H1 (cell line): Measurements from ENCODE around the gene PCDHGB6. TPM values are rescaled to one million over a fixed set of nuclear protein-coding genes. Genes with fewer than 3 reads are reported as not detected.

Source experiments
- CTCF ChIA-PET: fragments of 300-600 bp; sonication (Branson Sonifier 250); formaldehyde crosslinking; loops from one replicate; lab custom pipeline; 2021; ENCODE audit not compliant: partially characterized antibody; lab: Charles Lee
- POLR2A ChIA-PET: fragments of 300-600 bp; sonication (Branson Sonifier 250); formaldehyde crosslinking; loops from one replicate; lab custom pipeline; 2021; ENCODE audit warnings: inconsistent platforms; ENCODE audit not compliant: partially characterized antibody; lab: Charles Lee
- DNase-seq, 2 experiments: peaks; one replicate each; pipeline versions ENCODE4 v3.0.0 to v3.0.0-alpha.2; 2010 to 2022; ENCODE audit warnings: low spot score in 2 of 2, low read depth in 1 of 2, mixed read lengths in 1 of 2
- FAIRE-seq: peaks from 2 replicates; lab custom pipeline; 2011; peaks lifted over from hg19 to GRCh38; lab: Jason Lieb, UNC
- H2AFZ ChIP-seq: 2 replicates; pipeline ENCODE4 v1.8.1; 2012; ENCODE audit warnings: low read length, inconsistent platforms
- H2AK5ac ChIP-seq: 2 replicates; pipeline ENCODE4 v1.6.1; 2013; ENCODE audit warnings: low read depth, low read length
- H2BK120ac ChIP-seq: replicated peaks from 2 replicates; pipeline ENCODE3; 2013; ENCODE audit warnings: low read depth, low read length, inconsistent platforms
- H2BK12ac ChIP-seq: 2 replicates; pipeline ENCODE4 v1.6.1; 2013; ENCODE audit warnings: low read depth, low read length
- H2BK15ac ChIP-seq: 2 replicates; pipeline ENCODE4 v1.6.1; 2013; ENCODE audit warnings: low read length
- H2BK20ac ChIP-seq: 2 replicates; pipeline ENCODE4 v1.6.1; 2013; ENCODE audit warnings: low read length
- H2BK5ac ChIP-seq: 2 replicates; pipeline ENCODE4 v1.6.1; 2013; ENCODE audit warnings: low read depth, low read length
- H3K14ac ChIP-seq: 2 replicates; pipeline ENCODE4 v1.6.1; 2013; ENCODE audit warnings: inconsistent platforms; ENCODE audit not compliant: insufficient read length
- H3K18ac ChIP-seq: 2 replicates; pipeline ENCODE4 v1.6.1; 2013; ENCODE audit warnings: low read length; ENCODE audit errors: extremely low read depth
- H3K23ac ChIP-seq: 2 replicates; pipeline ENCODE4 v1.6.1; 2013; ENCODE audit warnings: inconsistent platforms; ENCODE audit not compliant: insufficient read length
- H3K23me2 ChIP-seq: 2 replicates; pipeline ENCODE4 v1.6.1; 2013; ENCODE audit warnings: low read depth, low read length
- H3K27ac ChIP-seq: 2 replicates; pipeline ENCODE4 v1.6.1; 2011; ENCODE audit warnings: low read depth, low read length, inconsistent platforms
- H3K27me3 ChIP-seq, 4 experiments: replicated peaks in 1 of 4; 1 replicate in 1 of 4; 2 replicates in 3 of 4; pipeline versions ENCODE4 v1.6.1 to v1.8.1; 2011 to 2013; ENCODE audit warnings: low read length in 3 of 4, mild to moderate bottlenecking in 3 of 4, inconsistent platforms in 2 of 4, mixed read lengths in 2 of 4, moderate library complexity in 1 of 4; ENCODE audit not compliant: control insufficient read depth in 3 of 4, insufficient read depth in 3 of 4; ENCODE audit errors: extremely low read depth in 1 of 4
- H3K36me3 ChIP-seq, 4 experiments: 2 replicates each; pipeline versions ENCODE4 v1.6.1 to v1.8.1; 2011 to 2013; ENCODE audit warnings: mild to moderate bottlenecking in 4 of 4, low read length in 3 of 4, moderate library complexity in 2 of 4, control low read depth in 1 of 4, inconsistent platforms in 1 of 4; ENCODE audit not compliant: insufficient read depth in 4 of 4, control insufficient read depth in 2 of 4
- H3K4ac ChIP-seq: replicated peaks from 2 replicates; pipeline ENCODE3; 2013; ENCODE audit warnings: low read length, low read depth, mixed read lengths, inconsistent platforms; ENCODE audit not compliant: insufficient read length
- H3K4me1 ChIP-seq, 4 experiments: replicated peaks in 1 of 4; 1 replicate in 1 of 4; 2 replicates in 3 of 4; pipeline versions ENCODE4 v1.6.1 to v1.8.1; 2011 to 2013; ENCODE audit warnings: low read length in 3 of 4, inconsistent platforms in 2 of 4, mixed read lengths in 1 of 4; ENCODE audit not compliant: insufficient read depth in 4 of 4, control insufficient read depth in 3 of 4
- H3K4me2 ChIP-seq, 2 experiments: 2 replicates each; pipeline versions ENCODE4 v1.6.1 to v1.8.1; 2011 to 2013; ENCODE audit warnings: low read depth in 2 of 2, low read length in 2 of 2, control low read depth in 1 of 2, inconsistent platforms in 1 of 2, mild to moderate bottlenecking in 1 of 2; ENCODE audit not compliant: insufficient read depth in 1 of 2
- H3K4me3 ChIP-seq, 4 experiments: fragments of 200-600, 300-600 bp in 1 of 4; sonication (generic), shearing (Covaris generic), sonication (Bioruptor Twin) in 1 of 4; 2 replicates each; pipeline versions ENCODE4 v1.5.1 to v1.8.1; 2011 to 2016; ENCODE audit warnings: low read length in 4 of 4, low read depth in 3 of 4, control low read depth in 2 of 4, inconsistent platforms in 2 of 4, mild to moderate bottlenecking in 2 of 4, mixed read lengths in 1 of 4, moderate library complexity in 1 of 4; ENCODE audit not compliant: insufficient read depth in 2 of 4; ENCODE audit errors: extremely low read depth in 1 of 4
- H3K56ac ChIP-seq: replicated peaks from 2 replicates; pipeline ENCODE3; 2013; ENCODE audit warnings: low read depth, mild to moderate bottlenecking, mixed read lengths, low read length, inconsistent platforms; ENCODE audit not compliant: insufficient read length
- H3K79me1 ChIP-seq: 2 replicates; pipeline ENCODE4 v1.6.1; 2013; ENCODE audit warnings: low read depth, low read length, control low read depth
- H3K79me2 ChIP-seq, 2 experiments: 2 replicates each; pipeline versions ENCODE4 v1.6.1 to v1.8.1; 2012 to 2013; ENCODE audit warnings: low read length in 2 of 2, mild to moderate bottlenecking in 2 of 2, inconsistent platforms in 1 of 2; ENCODE audit not compliant: insufficient read depth in 2 of 2, control insufficient read depth in 1 of 2
- H3K9ac ChIP-seq, 4 experiments: replicated peaks in 1 of 4; 1 replicate in 1 of 4; 2 replicates in 3 of 4; pipeline versions ENCODE4 v1.6.1 to v1.8.1; 2011 to 2013; ENCODE audit warnings: low read depth in 3 of 4, low read length in 3 of 4, control low read depth in 2 of 4, mild to moderate bottlenecking in 2 of 4, moderate library complexity in 2 of 4, inconsistent platforms in 1 of 4; ENCODE audit errors: extremely low read depth in 1 of 4
- H3K9me3 ChIP-seq, 2 experiments: 2 replicates each; pipeline versions ENCODE4 v1.6.1 to v1.8.1; 2012 to 2013; ENCODE audit warnings: mild to moderate bottlenecking in 2 of 2, moderate library complexity in 2 of 2, control low read depth in 1 of 2, inconsistent platforms in 1 of 2, low read depth in 1 of 2, low read length in 1 of 2, mixed read lengths in 1 of 2; ENCODE audit not compliant: insufficient read depth in 2 of 2
- H4K20me1 ChIP-seq, 2 experiments: replicated peaks in 1 of 2; 2 replicates each; pipeline versions ENCODE3 to v1.8.1; 2011 to 2013; ENCODE audit warnings: inconsistent platforms in 2 of 2, low read length in 2 of 2, mild to moderate bottlenecking in 1 of 2; ENCODE audit not compliant: insufficient read depth in 2 of 2, control insufficient read depth in 1 of 2
- H4K5ac ChIP-seq: 2 replicates; pipeline ENCODE4 v1.6.1; 2013; ENCODE audit warnings: low read length, low read depth, mixed read lengths, inconsistent platforms; ENCODE audit not compliant: insufficient read length
- H4K8ac ChIP-seq: 2 replicates; pipeline ENCODE4 v1.8.0; 2013; ENCODE audit warnings: mild to moderate bottlenecking, moderate library complexity, low read length, inconsistent platforms; ENCODE audit not compliant: insufficient read depth; ENCODE audit errors: extremely low read depth
- H4K91ac ChIP-seq: replicated peaks from 2 replicates; pipeline ENCODE3; 2013; ENCODE audit warnings: low read length, mixed read lengths, inconsistent platforms; ENCODE audit not compliant: insufficient read length
- RAD21 ChIP-seq, 2 experiments: IDR thresholded peaks in 1 of 2; conservative IDR thresholded peaks in 1 of 2; 2 replicates each; pipeline ENCODE4 v1.6.1; 2011; ENCODE audit warnings: low read depth in 2 of 2, low read length in 2 of 2, improper control_type of control experiment in 1 of 2, inconsistent platforms in 1 of 2, mild to moderate bottlenecking in 1 of 2, moderate library complexity in 1 of 2
- RBBP5 ChIP-seq: IDR thresholded peaks from 2 replicates; pipeline ENCODE4 v1.7.1; 2012; ENCODE audit warnings: low read depth, mild to moderate bottlenecking, inconsistent platforms, low read length, moderate library complexity, borderline replicate concordance
- WGBS, 2 experiments: shearing (Covaris generic) in 1 of 2; methylation state at CpG; one replicate each; pipeline versions ENCODE4 v1.1.6 to v1.1.7; 2013 to 2015; ENCODE audit warnings: low lambda C conversion rate in 2 of 2, mixed read lengths in 2 of 2, inconsistent platforms in 1 of 2, low coverage in 1 of 2, missing lambda C conversion rate in 1 of 2; ENCODE audit not compliant: insufficient replicate concordance in 2 of 2, insufficient coverage in 1 of 2, insufficient read length in 1 of 2; ENCODE audit errors: extremely low coverage in 1 of 2, missing lambda C conversion rate in 1 of 2; 5-methylcytosine and 5-hydroxymethylcytosine counted together
- polyA plus RNA-seq, 7 experiments: library from polyadenylated mRNA; depleted of rRNA in 3 of 7; stranded (reverse) in 5 of 7; unstranded in 2 of 7; fragments of >200 nt in 5 of 7; fragments of 200-250 nt in 2 of 7; gene quantifications; 1 replicate in 5 of 7; 2 replicates in 1 of 7; 4 replicates in 1 of 7; pipeline versions ENCODE4 v1.2.1 to v1.2.3, GENCODE V29; 2011 to 2013; ENCODE audit warnings: missing spikeins in 2 of 7, mixed read lengths in 2 of 7
- total RNA-seq: library from RNA; stranded (reverse); fragmentation: NEBNext Ultra II Directional; extraction: Animal tissue kit (Norgen Biotek cat#: 25700); gene quantifications from 2 replicates; pipeline ENCODE4 v1.2.1, GENCODE V29; 2021
- TF ChIP-seq, protein P1 (sequence below), 3 experiments: IDR thresholded peaks; 1 replicate in 2 of 3; 2 replicates in 1 of 3; pipeline versions ENCODE4 v1.5.1 to v1.6.1; 2011; ENCODE audit warnings: low read length in 3 of 3, mild to moderate bottlenecking in 3 of 3, inconsistent platforms in 2 of 3, low read depth in 1 of 3, moderate library complexity in 1 of 3; ENCODE audit not compliant: insufficient read depth in 1 of 3; ENCODE audit errors: control extremely low read depth in 1 of 3

Gene PCDHGB6
- total and polyA plus RNA-seq, 2 of the 8 experiments (the other 6 are each of a cell fraction or from before 2014, with no cell fraction given): 3.4 to 4.1 TPM

DNA sequence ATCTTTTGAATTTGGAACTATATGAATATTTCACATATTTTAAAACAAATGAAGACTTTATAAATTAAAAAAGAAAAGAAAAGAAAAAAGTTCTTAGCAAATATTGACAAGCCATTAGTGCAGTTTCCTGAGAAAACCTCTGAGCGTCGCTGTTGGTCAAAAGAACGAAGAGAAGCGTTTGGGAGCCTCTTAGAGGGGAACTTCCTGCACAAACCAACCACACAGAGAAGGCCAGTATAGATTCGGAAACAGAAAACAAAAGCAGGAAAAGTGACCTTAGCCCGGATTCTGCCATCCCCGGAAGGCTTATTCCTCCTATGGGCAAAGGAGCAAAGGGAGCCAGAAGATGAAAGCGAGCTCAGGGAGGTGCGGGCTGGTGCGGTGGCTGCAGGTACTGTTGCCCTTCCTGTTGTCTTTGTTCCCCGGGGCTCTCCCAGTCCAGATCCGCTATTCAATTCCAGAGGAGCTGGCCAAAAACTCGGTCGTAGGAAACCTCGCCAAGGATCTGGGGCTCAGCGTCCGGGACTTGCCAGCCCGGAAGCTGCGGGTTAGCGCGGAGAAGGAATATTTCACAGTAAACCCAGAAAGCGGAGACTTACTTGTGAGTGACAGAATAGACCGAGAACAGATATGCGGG is 47.9 kb upstream of the PCDHGB6 start, which contains the start of gene PCDHGB2:
Gene PCDHGB2, plus strand, starts transcription at position 205 of the 637 bp plus-strand sequence. Its CDS starts 142 bp downstream, at position 347.
- Histone ChIP-seq H3K79me2 (no peaks in the 10 kb centered on the region), H3K79me1 (no peaks in the 10 kb centered on the region), H2AFZ (peak within 1 kb of the TSS; percentile 81; the same call in 1 of the 2 replicates), H4K8ac (peak within 1 kb of the TSS; percentile 88; the same call in 1 of the 2 replicates), H2AK5ac (no peak within 1 kb of the TSS), H3K36me3 (peaks cover 0 to 10% (median 2%) of the 10 kb centered on the region in 4 experiments; a peak in 4 of 8 replicates), H2BK15ac (no peak within 1 kb of the TSS), H3K4ac (no peak within 1 kb of the TSS), H2BK20ac (no peak within 1 kb of the TSS), H3K27me3 (no peaks in the 10 kb centered on the region), H2BK120ac (no peak within 1 kb of the TSS), H3K18ac (no peak within 1 kb of the TSS), H3K23me2 (no peaks in the 10 kb centered on the region), H3K4me1 (peaks cover 0 to 3% (median under 1%) of the 10 kb centered on the region in 4 experiments; a peak in 1 of 7 replicates), H3K9me3 (peaks cover 40 to 54% of the 10 kb centered on the region in 2 experiments), H4K91ac (no peak within 1 kb of the TSS), H4K20me1 (no peaks in the 10 kb centered on the region), H3K4me3 (peak within 1 kb of the TSS in 1 of 4 experiments; percentile 33; a peak in 1 of 8 replicates), H2BK5ac (no peak within 1 kb of the TSS), H3K27ac (no peak within 1 kb of the TSS), H3K14ac (no peak within 1 kb of the TSS), H3K56ac (no peak within 1 kb of the TSS), H4K5ac (no peak within 1 kb of the TSS), H2BK12ac (0 out of 2 replicates have a peak within 1 kb of the TSS, but pooled peaks have one; percentile 65), H3K4me2 (peak within 1 kb of the TSS in 1 of 2 experiments; percentile 53; a peak in 2 of 4 replicates), H3K9ac (no peak within 1 kb of the TSS), H3K23ac (no peak within 1 kb of the TSS)
- DNase-seq: no peak
- CTCF ChIA-PET: interaction anchor here (0.6 to 3.4 kb wide), 35 partner anchors 8 to 204 kb away, joined by 3 to 20 read pairs (median 4); partner anchors contain the start of genes PCDHB14, PCDHB15, PCDHB16 and PCDHGA10
- peak; percentile 78 for FAIRE-seq
- WGBS, 2 experiments: 80% methylated on average over 24 of the region's 24 CpGs; no CpG with 5 or more reads in 1 of the 2 experiments
- no peak for TF ChIP-seq RBBP5
- TF ChIP-seq, protein P1, sequence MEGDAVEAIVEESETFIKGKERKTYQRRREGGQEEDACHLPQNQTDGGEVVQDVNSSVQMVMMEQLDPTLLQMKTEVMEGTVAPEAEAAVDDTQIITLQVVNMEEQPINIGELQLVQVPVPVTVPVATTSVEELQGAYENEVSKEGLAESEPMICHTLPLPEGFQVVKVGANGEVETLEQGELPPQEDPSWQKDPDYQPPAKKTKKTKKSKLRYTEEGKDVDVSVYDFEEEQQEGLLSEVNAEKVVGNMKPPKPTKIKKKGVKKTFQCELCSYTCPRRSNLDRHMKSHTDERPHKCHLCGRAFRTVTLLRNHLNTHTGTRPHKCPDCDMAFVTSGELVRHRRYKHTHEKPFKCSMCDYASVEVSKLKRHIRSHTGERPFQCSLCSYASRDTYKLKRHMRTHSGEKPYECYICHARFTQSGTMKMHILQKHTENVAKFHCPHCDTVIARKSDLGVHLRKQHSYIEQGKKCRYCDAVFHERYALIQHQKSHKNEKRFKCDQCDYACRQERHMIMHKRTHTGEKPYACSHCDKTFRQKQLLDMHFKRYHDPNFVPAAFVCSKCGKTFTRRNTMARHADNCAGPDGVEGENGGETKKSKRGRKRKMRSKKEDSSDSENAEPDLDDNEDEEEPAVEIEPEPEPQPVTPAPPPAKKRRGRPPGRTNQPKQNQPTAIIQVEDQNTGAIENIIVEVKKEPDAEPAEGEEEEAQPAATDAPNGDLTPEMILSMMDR (IDR thresholded peaks at IDR 0.05; ENCODE audit: control extremely low read depth in 1 of 3, insufficient read depth in 1 of 3, low read depth in 1 of 3, low read length in 3 of 3): peak in 2 of 3 experiments; percentile 60 to 74; a peak in 3 of 4 replicates
- TF ChIP-seq RAD21 (IDR thresholded peaks at IDR 0.05 in 1 of 2, conservative IDR thresholded peaks at IDR 0.05 in 1 of 2; ENCODE audit: low read depth in 2 of 2, low read length in 2 of 2): peak; percentile 78 to 82
- POLR2A ChIA-PET: interaction anchor here (1.1 kb wide), 1 partner anchor 48 kb away, joined by 3 read pairs; no protein-coding TSS in a partner anchor
